Ovary (tissue), 3 donors: Measurements from ENCODE around the gene CYP2W1.

Experiments
- CTCF ChIP-seq, 3 donors: fragments of 450-650 bp in 2 of 3; fragments of 200-600 bp in 1 of 3; IDR thresholded peaks; one replicate each; pipeline versions ENCODE4 v1.5.1 to v1.8.0; 2016 to 2022; ENCODE audit warnings: antibody characterized with exemption in 3 of 3, mild to moderate bottlenecking in 1 of 3
- EP300 ChIP-seq: sonication (generic); formaldehyde crosslinking; IDR thresholded peaks from one replicate; pipeline ENCODE4 v1.6.1; 2017; ENCODE audit warnings: antibody characterized with exemption
- POLR2A ChIP-seq: fragments of 450-650 bp; IDR thresholded peaks from one replicate; pipeline ENCODE4 v1.6.1; 2017; ENCODE audit warnings: antibody characterized with exemption, mild to moderate bottlenecking, moderate library complexity
- donor health status: DM: no; HTN: no; CAD: no.

GRCh38 chr7:934469-935163 lies 48.4 kb upstream of the CYP2W1 start:
- no peak for TF ChIP-seq CTCF (IDR thresholded peaks at IDR 0.05)
- no peak for TF ChIP-seq EP300
- no peak for TF ChIP-seq POLR2A
